Astrocyte (in vitro differentiated cells and primary cell): ENCODE results near the gene AHDC1.

Experiments
- EZH2 ChIP-seq: IDR thresholded peaks from 2 replicates; pipeline ENCODE4 v1.6.1; 2012; ENCODE audit warnings: mild to moderate bottlenecking, low read length, inconsistent platforms; ENCODE audit not compliant: insufficient read depth
- TF ChIP-seq, protein P1 (sequence below): IDR thresholded peaks from 2 replicates; pipeline ENCODE4 v1.5.1; 2011; ENCODE audit warnings: low read depth, mild to moderate bottlenecking, inconsistent platforms, low read length, moderate library complexity; ENCODE audit not compliant: insufficient read depth

DNA sequence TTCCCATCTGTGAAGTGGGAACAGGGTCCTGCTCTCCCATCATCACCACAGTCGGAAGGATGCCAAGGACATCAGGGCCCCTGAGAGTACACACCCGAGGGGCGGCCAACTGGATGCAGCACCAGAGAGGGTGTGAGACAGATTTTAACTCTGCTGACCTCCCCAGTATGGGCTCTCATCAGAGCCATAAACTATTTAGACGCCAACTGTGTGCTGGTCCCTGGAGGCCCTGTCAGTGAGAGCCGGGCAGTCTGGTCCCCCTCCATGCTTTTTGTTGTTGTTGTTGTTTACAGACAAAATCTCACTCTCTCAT is 29.3 kb upstream of the AHDC1 start:
- no peak for TF ChIP-seq EZH2
- TF ChIP-seq, protein P1, sequence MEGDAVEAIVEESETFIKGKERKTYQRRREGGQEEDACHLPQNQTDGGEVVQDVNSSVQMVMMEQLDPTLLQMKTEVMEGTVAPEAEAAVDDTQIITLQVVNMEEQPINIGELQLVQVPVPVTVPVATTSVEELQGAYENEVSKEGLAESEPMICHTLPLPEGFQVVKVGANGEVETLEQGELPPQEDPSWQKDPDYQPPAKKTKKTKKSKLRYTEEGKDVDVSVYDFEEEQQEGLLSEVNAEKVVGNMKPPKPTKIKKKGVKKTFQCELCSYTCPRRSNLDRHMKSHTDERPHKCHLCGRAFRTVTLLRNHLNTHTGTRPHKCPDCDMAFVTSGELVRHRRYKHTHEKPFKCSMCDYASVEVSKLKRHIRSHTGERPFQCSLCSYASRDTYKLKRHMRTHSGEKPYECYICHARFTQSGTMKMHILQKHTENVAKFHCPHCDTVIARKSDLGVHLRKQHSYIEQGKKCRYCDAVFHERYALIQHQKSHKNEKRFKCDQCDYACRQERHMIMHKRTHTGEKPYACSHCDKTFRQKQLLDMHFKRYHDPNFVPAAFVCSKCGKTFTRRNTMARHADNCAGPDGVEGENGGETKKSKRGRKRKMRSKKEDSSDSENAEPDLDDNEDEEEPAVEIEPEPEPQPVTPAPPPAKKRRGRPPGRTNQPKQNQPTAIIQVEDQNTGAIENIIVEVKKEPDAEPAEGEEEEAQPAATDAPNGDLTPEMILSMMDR = no peak
